DOHH2 (cell line): ENCODE data around the gene GCNT4.

Source experiments
- H3F3A ChIP-seq: fragments of 200-600 bp; sonication (generic), shearing (Covaris generic); 2 replicates; pipeline ENCODE4 v1.6.0; 2016; ENCODE audit warnings: antibody characterized with exemption, mild to moderate bottlenecking; ENCODE audit not compliant: control insufficient read depth, insufficient read depth
- H3K27ac ChIP-seq: fragments of 200-600 bp; sonication (generic); 2 replicates; pipeline ENCODE4 v1.5.1; 2014; ENCODE audit warnings: low read depth, mild to moderate bottlenecking, low read length, moderate library complexity
- H3K27me3 ChIP-seq: fragments of 200-600 bp; sonication (generic); 2 replicates; pipeline ENCODE4 v1.6.1; 2014; ENCODE audit warnings: mild to moderate bottlenecking, low read length, mixed read lengths; ENCODE audit not compliant: control insufficient read depth
- H3K36me3 ChIP-seq: fragments of 200-600 bp; sonication (generic); 2 replicates; pipeline ENCODE4 v1.6.1; 2014; ENCODE audit warnings: mild to moderate bottlenecking, low read length, moderate library complexity, mixed read lengths; ENCODE audit not compliant: control insufficient read depth
- H3K4me1 ChIP-seq: fragments of 200-600 bp; sonication (generic); 2 replicates; pipeline ENCODE4 v1.6.1; 2014; ENCODE audit warnings: mild to moderate bottlenecking, low read length, mixed read lengths; ENCODE audit not compliant: control insufficient read depth
- H3K4me2 ChIP-seq: fragments of 200-600 bp; sonication (generic); 2 replicates; pipeline ENCODE4 v1.6.0; 2014; ENCODE audit warnings: mild to moderate bottlenecking, low read length, moderate library complexity
- H3K4me3 ChIP-seq: fragments of 200-600 bp; sonication (generic); 2 replicates; pipeline ENCODE4 v1.5.1; 2014; ENCODE audit warnings: mild to moderate bottlenecking, low read length, mixed read lengths
- H3K79me2 ChIP-seq: fragments of 200-600 bp; sonication (generic); 2 replicates; pipeline ENCODE4 v1.6.1; 2014; ENCODE audit warnings: mild to moderate bottlenecking, low read length, mixed read lengths; ENCODE audit not compliant: control insufficient read depth
- H3K9me2 ChIP-seq: fragments of 200-600 bp; sonication (generic); replicated peaks from 2 replicates; pipeline ENCODE4 v1.6.1; 2014; ENCODE audit warnings: mild to moderate bottlenecking, low read length, mixed read lengths; ENCODE audit not compliant: control insufficient read depth
- H3K9me3 ChIP-seq: fragments of 200-600 bp; sonication (generic); 2 replicates; pipeline ENCODE4 v1.6.1; 2014; ENCODE audit warnings: antibody characterized with exemption, low read length, mixed read lengths; ENCODE audit not compliant: control insufficient read depth, insufficient read depth
- H4K20me1 ChIP-seq: fragments of 200-600 bp; sonication (generic); 2 replicates; pipeline ENCODE4 v1.6.0; 2014; ENCODE audit warnings: low read depth, mild to moderate bottlenecking, antibody characterized with exemption, low read length, moderate library complexity; ENCODE audit not compliant: control insufficient read depth, insufficient read depth
- CTCF ChIP-seq: fragments of 200-600 bp; sonication (generic); IDR thresholded peaks from one replicate; pipeline ENCODE4 v1.5.1; 2014; ENCODE audit warnings: antibody characterized with exemption, mild to moderate bottlenecking, low read depth, low read length; ENCODE audit not compliant: poor library complexity, severe bottlenecking
- EZH2phosphoT487 ChIP-seq: fragments of 200-600 bp; sonication (generic); IDR thresholded peaks from 2 replicates; pipeline ENCODE4 v1.6.1; 2017; ENCODE audit warnings: borderline replicate concordance, mild to moderate bottlenecking, antibody characterized with exemption, low read length, moderate library complexity, mixed read lengths

GCNT4 gene

GRCh38 chr5:75018805-75019587, 33.4 kb downstream of the GCNT4 start:
- H3K4me1 ChIP-seq: no peaks in the 10 kb centered on the region
- no peaks in the 10 kb centered on the region for H3K9me3 ChIP-seq
- H3K4me2 ChIP-seq: no peak overlapping the region
- TF ChIP-seq CTCF (no peak), EZH2phosphoT487 (no peak)
- H3F3A ChIP-seq: no peaks in the 10 kb centered on the region
- H4K20me1 ChIP-seq: no peaks in the 10 kb centered on the region
- no peak overlapping the region for H3K4me3 ChIP-seq
- no peak overlapping the region for H3K27ac ChIP-seq
- H3K79me2 ChIP-seq: no peaks in the 10 kb centered on the region
- H3K27me3 ChIP-seq: no peaks in the 10 kb centered on the region
- no peaks in the 10 kb centered on the region for H3K36me3 ChIP-seq
- no peaks in the 10 kb centered on the region for H3K9me2 ChIP-seq

- no peaks in the 10 kb centered on the region for H3K27me3 ChIP-seq
- no peak overlapping the region for H3K4me2 ChIP-seq
- no peaks in the 10 kb centered on the region for H4K20me1 ChIP-seq
- no peaks in the 10 kb centered on the region for H3K9me3 ChIP-seq
- H3K4me3 ChIP-seq: no peak overlapping the region
- no peak for TF ChIP-seq EZH2phosphoT487
- no peak for TF ChIP-seq CTCF
- H3K36me3 ChIP-seq: no peaks in the 10 kb centered on the region
- H3K79me2 ChIP-seq: no peaks in the 10 kb centered on the region
- no peaks in the 10 kb centered on the region for H3K4me1 ChIP-seq
- H3F3A ChIP-seq: no peaks in the 10 kb centered on the region
- H3K27ac ChIP-seq: no peak overlapping the region
- no peaks in the 10 kb centered on the region for H3K9me2 ChIP-seq
Measured at GRCh38 chr5:75017971-75018370, 34.4 kb downstream of the GCNT4 start.

GRCh38 chr5:75016896-75017295, 35.5 kb downstream of the GCNT4 start:
- no peaks in the 10 kb centered on the region for H3K27me3 ChIP-seq
- TF ChIP-seq CTCF: no peak
- TF ChIP-seq EZH2phosphoT487: no peak
- H3K4me1 ChIP-seq: no peaks in the 10 kb centered on the region
- no peaks in the 10 kb centered on the region for H3K9me3 ChIP-seq
- no peaks in the 10 kb centered on the region for H4K20me1 ChIP-seq
- H3K9me2 ChIP-seq: no peaks in the 10 kb centered on the region
- H3K4me2 ChIP-seq: no peak overlapping the region
- no peak overlapping the region for H3K27ac ChIP-seq
- no peak overlapping the region for H3K4me3 ChIP-seq
- H3K36me3 ChIP-seq: no peaks in the 10 kb centered on the region
- H3K79me2 ChIP-seq: no peaks in the 10 kb centered on the region
- no peaks in the 10 kb centered on the region for H3F3A ChIP-seq
